WTC11 (cell line): ENCODE measurements around the gene COG1. TPM values are rescaled to one million over a fixed set of nuclear protein-coding genes. Genes with fewer than 3 reads are reported as not detected.

ENCODE experiments used
- ATAC-seq: fragments of 200-7000 bp; cut with Tn5 transposase; 2 replicates; pipeline ENCODE4 v1.10.0; 2021; ENCODE audit warnings: mild to moderate bottlenecking, moderate library complexity
- CTCF ChIA-PET: fragments of 300-600 bp; sonication (Branson Sonifier 250); formaldehyde crosslinking; loops from one replicate; lab custom pipeline; 2021; ENCODE audit warnings: antibody characterized with exemption; lab: Charles Lee
- POLR2A ChIA-PET: fragments of 350-600 bp; sonication (Branson Sonifier 250); formaldehyde crosslinking; loops from one replicate; lab custom pipeline; 2021; ENCODE audit warnings: antibody characterized with exemption; lab: Charles Lee
- DNase-seq: peaks from one replicate; pipeline ENCODE4 v3.0.0; 2021; ENCODE audit warnings: low spot score
- H3K27ac Mint-ChIP-seq: 2 replicates; pipeline ENCODE4 v1.8.0; 2021; ENCODE audit warnings: mixed read lengths
- H3K27me3 Mint-ChIP-seq: 2 replicates; pipeline ENCODE4 v1.8.0; 2021; ENCODE audit warnings: low read depth, mild to moderate bottlenecking, moderate library complexity, mixed read lengths
- H3K36me3 Mint-ChIP-seq: 2 replicates; pipeline ENCODE4 v1.8.0; 2021; ENCODE audit warnings: mixed read lengths
- H3K4me1 Mint-ChIP-seq: 2 replicates; pipeline ENCODE4 v1.8.0; 2022; ENCODE audit warnings: mixed read lengths
- H3K4me3 Mint-ChIP-seq: 2 replicates; pipeline ENCODE4 v1.8.0; 2021; ENCODE audit warnings: mild to moderate bottlenecking, moderate library complexity, mixed read lengths
- H3K9me3 Mint-ChIP-seq: 2 replicates; pipeline ENCODE4 v1.8.0; 2021; ENCODE audit warnings: mixed read lengths
- ATF1 ChIP-seq: sonication (generic); formaldehyde crosslinking; IDR thresholded peaks from 2 replicates; pipeline ENCODE4 v1.8.1; 2023; ENCODE audit warnings: mild to moderate bottlenecking, moderate library complexity, missing genetic modification reagents
- CTCF ChIP-seq: fragments of 200-600 bp; IDR thresholded peaks from 2 replicates; pipeline ENCODE4 v1.8.0; 2022; ENCODE audit warnings: antibody characterized with exemption
- E2F5 ChIP-seq: sonication (generic); formaldehyde crosslinking; IDR thresholded peaks from 2 replicates; pipeline ENCODE4 v1.8.1; 2022; ENCODE audit warnings: mild to moderate bottlenecking, moderate library complexity, missing genetic modification reagents
- ELF4 ChIP-seq: sonication (generic); formaldehyde crosslinking; IDR thresholded peaks from 2 replicates; pipeline ENCODE4 v1.8.1; 2022; ENCODE audit warnings: low read depth, mild to moderate bottlenecking, moderate library complexity, missing genetic modification reagents
- EMX1 ChIP-seq: fragments of 250-450 bp; sonication (Bioruptor Pico); IDR thresholded peaks from 2 replicates; pipeline ENCODE4 v1.8.0; 2021; ENCODE audit warnings: mild to moderate bottlenecking
- FOXP4 ChIP-seq: sonication (generic); formaldehyde crosslinking; IDR thresholded peaks from 2 replicates; pipeline ENCODE4 v1.8.0; 2022; ENCODE audit warnings: mild to moderate bottlenecking, missing genetic modification reagents
- HMGXB4 ChIP-seq: sonication (generic); formaldehyde crosslinking; IDR thresholded peaks from 2 replicates; pipeline ENCODE4 v1.8.1; 2023; ENCODE audit warnings: mild to moderate bottlenecking, moderate library complexity, missing genetic modification reagents
- KAT7 ChIP-seq: sonication (generic); formaldehyde crosslinking; IDR thresholded peaks from 2 replicates; pipeline ENCODE4 v1.8.1; 2023; ENCODE audit warnings: missing genetic modification reagents, mild to moderate bottlenecking, borderline replicate concordance
- MXD4 ChIP-seq: fragments of 250-450 bp; sonication (Bioruptor Pico); IDR thresholded peaks from 2 replicates; pipeline ENCODE4 v1.8.0; 2021; ENCODE audit warnings: mild to moderate bottlenecking, moderate library complexity, borderline replicate concordance
- NFYB ChIP-seq: sonication (generic); formaldehyde crosslinking; conservative IDR thresholded peaks from 2 replicates; pipeline ENCODE4 v1.8.0; 2022; ENCODE audit warnings: low read depth, missing genetic modification reagents
- NR2C2 ChIP-seq: sonication (generic); formaldehyde crosslinking; IDR thresholded peaks from 2 replicates; pipeline ENCODE4 v1.8.0; 2022; ENCODE audit warnings: mild to moderate bottlenecking, missing genetic modification reagents
- PRDM15 ChIP-seq: sonication (generic); formaldehyde crosslinking; IDR thresholded peaks from 2 replicates; pipeline ENCODE4 v1.8.0; 2022; ENCODE audit warnings: missing genetic modification reagents
- TEAD1 ChIP-seq: sonication (generic); formaldehyde crosslinking; IDR thresholded peaks from 2 replicates; pipeline ENCODE4 v1.8.0; 2022; ENCODE audit warnings: mild to moderate bottlenecking, missing genetic modification reagents
- TEAD4 ChIP-seq: sonication (generic); formaldehyde crosslinking; IDR thresholded peaks from 2 replicates; pipeline ENCODE4 v1.8.0; 2022; ENCODE audit warnings: mild to moderate bottlenecking, missing genetic modification reagents
- ZBTB43 ChIP-seq: sonication (generic); formaldehyde crosslinking; IDR thresholded peaks from 2 replicates; pipeline ENCODE4 v1.8.1; 2023; ENCODE audit warnings: mild to moderate bottlenecking, missing genetic modification reagents
- ZNF263 ChIP-seq: sonication (generic); formaldehyde crosslinking; IDR thresholded peaks from 2 replicates; pipeline ENCODE4 v1.8.1; 2022; ENCODE audit warnings: low read depth, mild to moderate bottlenecking, moderate library complexity, missing genetic modification reagents
- ZNF425 ChIP-seq: fragments of 250-450 bp; sonication (Bioruptor Pico); conservative IDR thresholded peaks from 2 replicates; pipeline ENCODE4 v1.9.0; 2021; ENCODE audit warnings: mild to moderate bottlenecking
- total RNA-seq: library from RNA; stranded (reverse); gene quantifications from 3 replicates; pipeline ENCODE4 v1.2.3, GENCODE V29; 2021

Gene COG1
- total RNA-seq, 1 experiment from 2014 or later, result 22.6 TPM

GRCh38 chr17:73175962-73176565, 16.8 kb upstream of the COG1 start (continued):
- TF ChIP-seq ZNF425 (CRISPR knock-in tag) (no peak), PRDM15 (CRISPR knock-in tag) (no peak), TEAD4 (no peak), HMGXB4 (CRISPR knock-in tag) (no peak), FOXP4 (no peak), ATF1 (CRISPR knock-in tag) (no peak), E2F5 (CRISPR knock-in tag) (no peak)
- TF ChIP-seq, all 79 proteins: peak for 0

GRCh38 chr17:73179387-73179786, 13.5 kb upstream of the COG1 start:
- ChIA-PET CTCF (interaction anchor here (0.5 to 2.2 kb wide), 3 partner anchors 23 to 622 kb away, joined by 3 to 7 read pairs (median 3); no protein-coding TSS in a partner anchor), POLR2A (no interaction called here)
- no peak overlapping the region for H3K4me3 Mint-ChIP-seq
- no peaks in the 10 kb centered on the region for H3K4me1 Mint-ChIP-seq
- ATAC-seq, result no peak
- no peaks in the 10 kb centered on the region for H3K27me3 Mint-ChIP-seq
- H3K27ac Mint-ChIP-seq, result no peak overlapping the region
- H3K36me3 Mint-ChIP-seq, result peaks cover 5% of the 10 kb centered on the region
- peaks cover 6% of the 10 kb centered on the region; the same call in 1 of the 2 replicates for H3K9me3 Mint-ChIP-seq
- no peak for DNase-seq
- TF ChIP-seq ZBTB43 (CRISPR knock-in tag) (no peak), TEAD1 (CRISPR knock-in tag) (no peak), EMX1 (CRISPR knock-in tag) (no peak), MXD4 (CRISPR knock-in tag) (no peak), KAT7 (CRISPR knock-in tag) (no peak), ZNF263 (no peak), CTCF (no peak), NFYB (CRISPR knock-in tag) (no peak), ELF4 (CRISPR knock-in tag) (no peak), NR2C2 (no peak)
